SK-N-MC (cell line): ENCODE results near the gene CLRN1.

Experiments
- DNase-seq: peaks from one replicate; pipeline ENCODE4 v3.0.0-alpha.2; 2011; ENCODE audit warnings: low read depth, low spot score
- H3K27ac ChIP-seq: fragments of 200-600 bp; sonication (generic); 2 replicates; pipeline ENCODE4 v1.5.1; 2016; ENCODE audit warnings: mixed run types
- H3K36me3 ChIP-seq: fragments of 200-600 bp; sonication (generic); 2 replicates; pipeline ENCODE4 v1.6.1; 2017; ENCODE audit warnings: antibody characterized with exemption, low read length, mixed read lengths; ENCODE audit not compliant: insufficient read depth
- H3K4me3 ChIP-seq: fragments of 200-600 bp; sonication (generic); 2 replicates; pipeline ENCODE4 v1.5.1; 2016
- H3K9ac ChIP-seq: fragments of 200-600 bp; sonication (generic); 2 replicates; pipeline ENCODE4 v1.8.0; 2017; ENCODE audit warnings: mixed run types, mixed read lengths; ENCODE audit not compliant: insufficient read length
- H3K9me3 ChIP-seq: fragments of 200-600 bp; sonication (generic); 2 replicates; pipeline ENCODE4 v1.6.1; 2017; ENCODE audit warnings: low read depth, mild to moderate bottlenecking, antibody characterized with exemption, low read length, moderate library complexity, mixed read lengths
- EZH2 ChIP-seq: fragments of 200-600 bp; sonication (generic); IDR thresholded peaks from one replicate; pipeline ENCODE4 v1.6.1; 2017; ENCODE audit warnings: antibody characterized with exemption
- FOXP2 ChIP-seq: optimal IDR thresholded peaks from 2 replicates; pipeline ENCODE3; 2011; ENCODE audit warnings: mild to moderate bottlenecking, moderate library complexity; ENCODE audit not compliant: insufficient read depth; ENCODE audit errors: extremely low read length, control extremely low read depth
- POLR2AphosphoS5 ChIP-seq: IDR thresholded peaks from 2 replicates; pipeline ENCODE4 v1.6.1; 2012; ENCODE audit warnings: mild to moderate bottlenecking, low read depth, low read length, borderline replicate concordance

Gene CLRN1

GRCh38 chr3:150931745-150932144, 40.8 kb downstream of the CLRN1 start:
- Histone ChIP-seq H3K9ac (no peak overlapping the region), H3K36me3 (no peaks in the 10 kb centered on the region), H3K9me3 (no peaks in the 10 kb centered on the region), H3K4me3 (no peak overlapping the region), H3K27ac (no peak overlapping the region)
- no peak for DNase-seq
- TF ChIP-seq EZH2 (no peak), FOXP2 (no peak), POLR2AphosphoS5 (no peak)

DNA sequence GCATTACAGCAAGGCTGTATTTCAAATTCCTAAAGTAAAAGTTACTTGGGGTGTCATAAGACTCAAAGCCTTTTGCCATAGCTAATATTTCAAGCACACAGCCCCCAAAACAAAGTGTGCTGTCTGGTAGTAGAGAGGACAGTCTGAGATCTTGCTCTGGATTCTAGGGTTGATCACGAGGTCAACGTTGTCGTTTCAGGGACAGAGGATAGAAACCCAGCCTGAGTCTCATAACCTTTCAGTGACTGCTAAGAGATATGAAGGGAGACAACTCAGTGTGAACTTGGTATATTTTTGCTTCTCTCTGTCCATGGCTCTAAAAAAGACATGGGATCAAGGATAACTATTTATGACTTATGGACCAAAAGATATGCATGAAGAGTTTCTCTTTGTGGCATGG, 41.7 kb downstream of the CLRN1 start:
- H3K36me3 ChIP-seq, result no peaks in the 10 kb centered on the region
- H3K4me3 ChIP-seq, result no peak overlapping the region
- TF ChIP-seq EZH2 (no peak), FOXP2 (no peak), POLR2AphosphoS5 (no peak)
- no peak for DNase-seq
- no peak overlapping the region for H3K27ac ChIP-seq
- H3K9me3 ChIP-seq, result no peaks in the 10 kb centered on the region
- H3K9ac ChIP-seq, result no peak overlapping the region

DNA sequence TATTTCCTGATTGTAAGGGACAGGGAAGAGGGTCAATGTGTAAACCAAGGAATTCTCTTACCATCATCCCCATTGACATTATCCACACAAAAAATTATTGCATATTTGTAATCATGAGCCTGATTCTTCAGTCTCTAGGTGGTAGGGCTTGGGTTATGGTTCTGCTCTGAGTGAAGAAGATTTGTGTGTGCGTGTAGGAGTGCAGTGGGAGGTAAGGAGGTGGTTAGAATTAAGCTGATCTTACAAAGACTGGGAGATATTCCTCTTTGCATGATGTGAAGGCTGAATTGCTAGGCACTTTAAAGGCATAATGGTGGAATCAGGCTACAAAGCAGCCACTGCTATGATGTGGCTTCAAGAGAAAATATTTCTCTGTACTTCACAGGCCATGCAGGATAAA, 44.3 kb downstream of the CLRN1 start:
- Histone ChIP-seq H3K36me3 (no peaks in the 10 kb centered on the region), H3K9me3 (no peaks in the 10 kb centered on the region), H3K27ac (no peak overlapping the region), H3K4me3 (no peak overlapping the region), H3K9ac (no peak overlapping the region)
- DNase-seq, result no peak
- TF ChIP-seq POLR2AphosphoS5, result no peak
- TF ChIP-seq EZH2, result no peak
- TF ChIP-seq FOXP2, result no peak

DNA sequence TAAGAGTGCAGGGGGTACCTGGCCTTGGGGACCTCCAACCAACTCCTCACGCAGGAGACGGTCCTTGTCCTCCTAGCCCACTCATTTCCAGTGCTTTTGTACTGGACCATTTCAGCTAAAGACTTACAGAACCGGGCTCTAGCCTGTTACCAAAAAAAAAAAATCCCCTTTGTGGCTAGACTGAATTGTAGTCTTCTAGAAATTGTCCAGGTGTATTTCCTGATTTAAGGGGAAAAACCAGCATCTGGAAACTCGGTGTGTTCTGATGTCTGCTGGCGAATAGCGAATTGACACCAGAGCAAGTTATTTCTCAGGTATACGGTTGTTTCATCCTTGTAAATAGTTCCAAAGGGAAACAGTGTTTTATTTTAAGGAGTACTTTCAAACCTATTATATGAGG, 46.2 kb downstream of the CLRN1 start:
- Histone ChIP-seq H3K4me3 (no peak overlapping the region), H3K9me3 (no peaks in the 10 kb centered on the region), H3K9ac (no peak overlapping the region)

DNA sequence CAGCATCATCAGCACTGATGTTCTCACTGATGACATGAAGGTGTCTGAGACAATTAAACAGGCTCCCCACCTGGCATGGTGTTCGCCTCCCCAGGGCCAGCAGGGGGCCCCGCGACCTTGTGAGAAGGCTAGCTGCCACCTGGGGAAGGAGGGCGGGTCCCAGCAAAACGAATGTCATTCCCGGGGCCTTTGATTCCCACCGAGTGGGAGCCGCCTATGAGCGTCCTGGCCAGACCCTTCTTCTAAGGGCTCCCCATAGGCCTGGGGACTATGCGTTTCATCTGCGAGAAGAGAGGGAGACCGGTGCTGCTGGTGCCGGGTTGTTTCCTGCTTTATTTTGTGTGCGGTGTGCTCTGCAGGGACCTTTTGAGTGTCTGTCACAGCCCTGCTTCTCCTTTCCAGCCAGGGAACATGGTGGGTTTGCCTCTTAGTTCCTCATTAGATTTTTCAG, 46.8 kb downstream of the CLRN1 start:
- Histone ChIP-seq H3K36me3 (no peaks in the 10 kb centered on the region), H3K9ac (no peak overlapping the region), H3K9me3 (no peaks in the 10 kb centered on the region), H3K27ac (no peak overlapping the region), H3K4me3 (no peak overlapping the region)
- DNase-seq, result no peak
- TF ChIP-seq POLR2AphosphoS5 (no peak), EZH2 (no peak), FOXP2 (no peak)

More for the DNA sequence above, 46.2 kb downstream of the CLRN1 start:
- H3K27ac ChIP-seq, result no peak overlapping the region
- no peak for DNase-seq
- no peak for TF ChIP-seq EZH2
- TF ChIP-seq POLR2AphosphoS5, result no peak
- no peak for TF ChIP-seq FOXP2
- no peaks in the 10 kb centered on the region for H3K36me3 ChIP-seq

DNA sequence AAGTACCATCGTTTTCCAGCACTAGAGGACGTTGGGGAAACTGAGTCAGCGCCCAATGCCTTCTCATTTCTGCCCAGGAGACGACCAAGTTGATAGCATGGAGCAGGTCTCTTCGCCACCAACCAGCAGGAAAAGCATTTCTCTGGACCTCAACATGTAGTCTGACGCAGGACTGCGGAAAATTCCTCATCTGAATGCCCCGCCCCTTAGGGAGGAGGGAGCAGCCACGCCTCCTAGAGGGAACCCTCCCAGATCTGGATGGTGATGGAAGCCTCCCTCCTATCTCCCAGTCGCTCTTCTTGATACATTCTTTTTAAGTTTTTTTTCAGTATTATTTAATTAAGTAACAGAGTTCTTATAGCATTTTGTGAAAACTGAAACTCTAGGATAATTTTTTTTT, 49.9 kb downstream of the CLRN1 start:
- no peak for DNase-seq
- TF ChIP-seq FOXP2 (no peak), POLR2AphosphoS5 (no peak), EZH2 (no peak)
- Histone ChIP-seq H3K27ac (no peak overlapping the region), H3K4me3 (0 out of 2 replicates have a peak overlapping the region, but pooled peaks have one; percentile 24), H3K9ac (no peak overlapping the region), H3K9me3 (no peaks in the 10 kb centered on the region), H3K36me3 (no peaks in the 10 kb centered on the region)

DNA sequence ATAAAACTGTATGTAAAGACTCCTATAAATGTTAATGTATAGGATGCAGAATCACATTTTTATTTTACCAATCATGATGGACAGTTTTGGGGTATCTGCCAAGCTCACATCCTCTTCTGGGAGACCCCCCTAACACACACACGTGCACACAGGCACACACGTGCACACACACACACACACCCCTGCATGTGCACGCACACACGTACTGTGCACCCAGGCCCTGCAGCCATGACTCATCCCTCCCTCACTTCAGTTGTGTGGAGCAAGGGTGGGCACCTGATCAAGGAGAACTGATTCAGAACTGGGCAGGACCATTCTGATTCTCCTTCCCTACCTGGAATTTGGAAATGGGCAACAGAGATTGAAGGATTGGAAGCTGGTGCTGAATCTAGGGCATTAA, 51.3 kb downstream of the CLRN1 start:
- TF ChIP-seq FOXP2 (no peak), POLR2AphosphoS5 (no peak), EZH2 (no peak)
- no peak overlapping the region for H3K4me3 ChIP-seq
- DNase-seq, result no peak
- no peaks in the 10 kb centered on the region for H3K36me3 ChIP-seq
- H3K27ac ChIP-seq, result no peak overlapping the region
- H3K9ac ChIP-seq, result no peak overlapping the region
- H3K9me3 ChIP-seq, result no peaks in the 10 kb centered on the region

DNA sequence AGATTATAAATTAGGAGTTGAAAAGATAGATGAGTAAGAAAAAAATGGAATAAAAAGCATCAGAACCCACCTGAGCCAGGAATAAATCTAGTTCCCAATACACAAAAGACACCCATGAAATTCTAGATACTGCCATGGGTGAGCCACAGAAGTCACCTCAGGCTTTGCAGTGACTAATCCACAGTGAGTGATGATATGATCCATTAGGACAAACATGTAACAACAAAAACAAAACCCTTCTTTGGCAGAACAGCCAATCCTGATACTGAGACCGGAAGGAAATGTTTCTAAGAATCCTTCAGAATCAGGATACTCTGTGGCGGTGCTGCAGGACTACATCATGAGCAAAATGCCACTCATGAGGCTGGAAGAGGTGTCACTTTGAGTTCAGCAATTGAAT, 52.3 kb downstream of the CLRN1 start:
- no peak for DNase-seq
- Histone ChIP-seq H3K27ac (no peak overlapping the region), H3K9me3 (no peaks in the 10 kb centered on the region), H3K4me3 (no peak overlapping the region), H3K9ac (no peak overlapping the region), H3K36me3 (no peaks in the 10 kb centered on the region)
- TF ChIP-seq EZH2 (no peak), POLR2AphosphoS5 (no peak), FOXP2 (no peak)

DNA sequence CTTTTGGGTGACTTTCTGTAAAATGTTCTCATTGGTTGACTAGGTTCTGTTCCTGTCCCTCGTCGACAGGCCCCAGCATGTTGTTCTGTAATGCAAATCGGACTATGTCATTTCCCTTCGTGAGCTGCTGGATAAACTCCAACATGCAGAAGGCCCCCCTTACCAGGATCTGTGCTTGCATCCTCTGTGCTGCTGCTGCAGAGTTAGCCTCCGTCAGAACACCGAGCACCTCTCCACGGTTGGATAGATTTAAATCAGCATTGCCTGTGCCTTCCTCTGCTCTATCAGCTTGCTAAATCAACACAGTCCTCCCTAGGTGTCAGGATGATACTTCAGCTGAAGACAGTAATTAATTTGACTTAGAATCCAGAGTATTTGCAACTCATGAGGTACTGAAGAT, 54.6 kb downstream of the CLRN1 start:
- Histone ChIP-seq H3K9me3 (no peaks in the 10 kb centered on the region), H3K36me3 (no peaks in the 10 kb centered on the region), H3K9ac (no peak overlapping the region), H3K27ac (no peak overlapping the region), H3K4me3 (no peak overlapping the region)
- TF ChIP-seq EZH2 (no peak), POLR2AphosphoS5 (no peak), FOXP2 (no peak)
- no peak for DNase-seq
